ENCODE results near the gene SMYD3.

SMYD3 gene

DNA sequence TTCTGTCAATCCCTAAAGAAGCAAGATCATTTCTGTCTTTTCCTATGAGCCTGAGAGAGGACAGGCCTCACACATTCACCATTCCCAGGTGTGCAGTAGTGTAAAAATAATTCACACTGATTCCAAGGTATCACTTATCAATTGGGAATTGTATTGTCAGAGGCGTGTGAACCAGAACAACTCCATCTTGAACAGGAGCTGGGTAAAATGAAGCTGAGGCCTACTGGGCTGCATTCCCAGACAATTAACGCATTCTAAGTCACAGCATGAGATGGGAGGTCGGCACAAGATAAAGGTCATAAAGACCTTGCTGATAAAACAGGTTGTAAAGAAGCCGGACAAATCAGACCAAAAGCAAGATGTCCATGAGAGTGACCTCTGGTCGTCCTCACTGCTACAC, 239.2 kb downstream of the SMYD3 start:
- TF ChIP-seq EZH2phosphoT487 (IDR thresholded peaks at IDR 0.05; ENCODE audit: low read length), result no peak
- TF ChIP-seq EZH2 (optimal IDR thresholded peaks at IDR 0.05; ENCODE audit: low read depth, low read length), result no peak
- TF ChIP-seq, protein P1, sequence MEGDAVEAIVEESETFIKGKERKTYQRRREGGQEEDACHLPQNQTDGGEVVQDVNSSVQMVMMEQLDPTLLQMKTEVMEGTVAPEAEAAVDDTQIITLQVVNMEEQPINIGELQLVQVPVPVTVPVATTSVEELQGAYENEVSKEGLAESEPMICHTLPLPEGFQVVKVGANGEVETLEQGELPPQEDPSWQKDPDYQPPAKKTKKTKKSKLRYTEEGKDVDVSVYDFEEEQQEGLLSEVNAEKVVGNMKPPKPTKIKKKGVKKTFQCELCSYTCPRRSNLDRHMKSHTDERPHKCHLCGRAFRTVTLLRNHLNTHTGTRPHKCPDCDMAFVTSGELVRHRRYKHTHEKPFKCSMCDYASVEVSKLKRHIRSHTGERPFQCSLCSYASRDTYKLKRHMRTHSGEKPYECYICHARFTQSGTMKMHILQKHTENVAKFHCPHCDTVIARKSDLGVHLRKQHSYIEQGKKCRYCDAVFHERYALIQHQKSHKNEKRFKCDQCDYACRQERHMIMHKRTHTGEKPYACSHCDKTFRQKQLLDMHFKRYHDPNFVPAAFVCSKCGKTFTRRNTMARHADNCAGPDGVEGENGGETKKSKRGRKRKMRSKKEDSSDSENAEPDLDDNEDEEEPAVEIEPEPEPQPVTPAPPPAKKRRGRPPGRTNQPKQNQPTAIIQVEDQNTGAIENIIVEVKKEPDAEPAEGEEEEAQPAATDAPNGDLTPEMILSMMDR (IDR thresholded peaks at IDR 0.05; ENCODE audit: low read length), result no peak
- no peak for DNase-seq

DNA sequence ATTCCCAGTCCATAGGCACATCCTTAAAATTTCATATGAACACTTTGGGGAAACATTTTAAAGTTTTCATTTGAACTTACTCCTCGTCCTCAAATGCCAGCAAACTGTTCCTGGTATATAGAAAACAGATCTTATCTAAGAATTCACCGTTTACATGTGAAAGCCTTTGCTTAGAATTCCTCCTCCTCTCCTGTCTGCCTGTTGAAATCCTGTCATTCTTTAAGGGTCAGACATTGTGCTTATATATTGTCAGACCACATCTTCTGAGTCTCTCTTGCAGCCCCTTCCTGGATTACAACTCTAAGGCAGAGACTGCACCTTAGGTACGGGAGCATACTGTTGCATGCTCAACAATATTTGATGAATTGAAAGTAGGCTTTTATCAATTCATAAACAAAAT, 239.7 kb downstream of the SMYD3 start:
- Histone ChIP-seq H3F3A (ENCODE audit: insufficient read depth, low read length) (no peaks in the 10 kb centered on the region), H3K27ac (ENCODE audit: low read length) (no peak overlapping the region), H4K20me1 (ENCODE audit: insufficient read depth, low read length) (no peaks in the 10 kb centered on the region), H3K27me3 (replicated peaks; ENCODE audit: insufficient read depth, low read length) (no peaks in the 10 kb centered on the region), H3K4me3 (ENCODE audit: low read length) (no peak overlapping the region), H3K36me3 (replicated peaks; ENCODE audit: insufficient read depth, low read length) (no peaks in the 10 kb centered on the region), H3K79me2 (ENCODE audit: low read length) (no peaks in the 10 kb centered on the region), H3K4me2 (ENCODE audit: low read depth, low read length) (no peak overlapping the region), H3K9me2 (replicated peaks; ENCODE audit: insufficient read depth, low read length) (no peaks in the 10 kb centered on the region), H2AFZ (ENCODE audit: low read length) (no peak overlapping the region), H3K9ac (ENCODE audit: low read length) (no peak overlapping the region), H3K4me1 (ENCODE audit: low read length) (no peaks in the 10 kb centered on the region), H3K9me3 (replicated peaks; ENCODE audit: insufficient read depth, low read length) (no peaks in the 10 kb centered on the region)
- TF ChIP-seq, protein P1 (IDR thresholded peaks at IDR 0.05; ENCODE audit: low read length), result no peak
- no peak for TF ChIP-seq EZH2 (optimal IDR thresholded peaks at IDR 0.05; ENCODE audit: low read depth, low read length)
- no peak for TF ChIP-seq EZH2phosphoT487 (IDR thresholded peaks at IDR 0.05; ENCODE audit: low read length)
- no peak for DNase-seq

More for the DNA sequence above, 239.2 kb downstream of the SMYD3 start:
- Histone ChIP-seq H3K4me3 (ENCODE audit: low read length) (no peak overlapping the region), H3K4me2 (ENCODE audit: low read depth, low read length) (no peak overlapping the region), H3K79me2 (ENCODE audit: low read length) (no peaks in the 10 kb centered on the region), H2AFZ (ENCODE audit: low read length) (no peak overlapping the region), H3K27ac (ENCODE audit: low read length) (no peak overlapping the region), H3K9me3 (replicated peaks; ENCODE audit: insufficient read depth, low read length) (no peaks in the 10 kb centered on the region), H3K4me1 (ENCODE audit: low read length) (no peaks in the 10 kb centered on the region), H3K9me2 (replicated peaks; ENCODE audit: insufficient read depth, low read length) (no peaks in the 10 kb centered on the region), H3F3A (ENCODE audit: insufficient read depth, low read length) (no peaks in the 10 kb centered on the region), H3K36me3 (replicated peaks; ENCODE audit: insufficient read depth, low read length) (no peaks in the 10 kb centered on the region), H3K9ac (ENCODE audit: low read length) (no peak overlapping the region), H4K20me1 (ENCODE audit: insufficient read depth, low read length) (no peaks in the 10 kb centered on the region), H3K27me3 (replicated peaks; ENCODE audit: insufficient read depth, low read length) (no peaks in the 10 kb centered on the region)

DNA sequence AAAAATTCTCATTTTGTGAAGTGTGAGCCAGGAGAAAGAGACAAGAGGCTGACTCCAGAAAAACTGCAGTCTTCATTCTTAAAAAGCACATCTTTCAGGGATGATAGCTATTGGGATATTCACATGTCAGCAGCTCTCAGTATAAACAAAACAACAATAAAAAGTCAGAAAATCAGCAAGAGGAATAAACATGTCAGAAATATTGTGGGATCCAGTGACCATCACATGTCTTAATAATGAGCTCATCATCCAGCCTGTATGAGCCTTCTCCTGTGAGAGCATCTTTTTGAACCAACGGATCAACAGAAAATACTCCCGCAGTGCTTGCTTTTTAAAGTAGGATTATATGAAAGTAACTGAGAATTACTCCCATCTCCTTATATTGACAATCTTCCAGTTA, 241.6 kb downstream of the SMYD3 start:
- H3K27ac ChIP-seq (ENCODE audit: low read length), result no peak overlapping the region
- no peaks in the 10 kb centered on the region for H4K20me1 ChIP-seq (ENCODE audit: insufficient read depth, low read length)
- H3K4me2 ChIP-seq (ENCODE audit: low read depth, low read length), result no peak overlapping the region
- H3K4me3 ChIP-seq (ENCODE audit: low read length), result no peak overlapping the region
- no peaks in the 10 kb centered on the region for H3K27me3 ChIP-seq (replicated peaks; ENCODE audit: insufficient read depth, low read length)
- H3K9ac ChIP-seq (ENCODE audit: low read length), result no peak overlapping the region
- no peaks in the 10 kb centered on the region for H3K4me1 ChIP-seq (ENCODE audit: low read length)
- H3K36me3 ChIP-seq (replicated peaks; ENCODE audit: insufficient read depth, low read length), result no peaks in the 10 kb centered on the region
- no peaks in the 10 kb centered on the region for H3K79me2 ChIP-seq (ENCODE audit: low read length)
- H3F3A ChIP-seq (ENCODE audit: insufficient read depth, low read length), result no peaks in the 10 kb centered on the region
- no peak overlapping the region for H2AFZ ChIP-seq (ENCODE audit: low read length)
- TF ChIP-seq EZH2 (optimal IDR thresholded peaks at IDR 0.05; ENCODE audit: low read depth, low read length) (no peak), EZH2phosphoT487 (IDR thresholded peaks at IDR 0.05; ENCODE audit: low read length) (no peak)
- TF ChIP-seq, protein P1 (IDR thresholded peaks at IDR 0.05; ENCODE audit: low read length), result no peak
- no peaks in the 10 kb centered on the region for H3K9me3 ChIP-seq (replicated peaks; ENCODE audit: insufficient read depth, low read length)
- H3K9me2 ChIP-seq (replicated peaks; ENCODE audit: insufficient read depth, low read length), result no peaks in the 10 kb centered on the region
- DNase-seq, result no peak
